Vagina (tissue), 2 donors: Measurements from ENCODE around the gene RAN.

ENCODE experiments used
- POLR2A ChIP-seq, 2 donors: fragments of 450-650 bp; IDR thresholded peaks; one replicate each; pipeline ENCODE4 v1.6.1; 2017; ENCODE audit warnings: antibody characterized with exemption in 2 of 2, mild to moderate bottlenecking in 2 of 2, moderate library complexity in 2 of 2
- POLR2AphosphoS5 ChIP-seq, 2 donors: sonication (generic); formaldehyde crosslinking; IDR thresholded peaks; one replicate each; pipeline ENCODE4 v1.9.0; 2017; ENCODE audit warnings: antibody characterized with exemption in 2 of 2, mild to moderate bottlenecking in 2 of 2, low read depth in 1 of 2; ENCODE audit not compliant: insufficient read depth in 1 of 2
- TF ChIP-seq, protein P1 (sequence below), 3 experiments: fragments of 450-650 bp in 2 of 3; fragments of 200-600 bp in 1 of 3; sonication (generic) in 1 of 3; IDR thresholded peaks; one replicate each; pipeline ENCODE4 v1.5.1; 2017 to 2019; ENCODE audit warnings: antibody characterized with exemption in 3 of 3, mild to moderate bottlenecking in 2 of 3, moderate library complexity in 2 of 3

DNA sequence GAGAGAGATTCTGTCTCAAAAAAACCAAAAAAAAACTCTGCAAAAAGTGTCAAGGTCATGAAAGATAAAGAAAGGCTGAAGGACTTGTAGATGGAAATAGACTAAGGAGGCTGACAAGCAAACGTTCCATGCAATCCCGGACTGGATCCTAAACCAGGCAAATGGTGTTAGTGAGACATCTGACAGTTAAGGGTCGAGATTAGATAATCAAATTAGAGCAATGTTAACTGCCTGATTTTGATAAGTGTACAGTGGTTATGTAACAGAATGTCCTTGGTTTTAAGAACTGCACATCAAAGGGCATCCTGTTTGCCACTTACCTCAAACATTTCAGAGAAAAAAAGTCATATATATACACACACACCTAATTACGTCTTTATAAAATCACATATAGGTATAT lies 3.5 kb upstream of the RAN start:
- TF ChIP-seq, protein P1, sequence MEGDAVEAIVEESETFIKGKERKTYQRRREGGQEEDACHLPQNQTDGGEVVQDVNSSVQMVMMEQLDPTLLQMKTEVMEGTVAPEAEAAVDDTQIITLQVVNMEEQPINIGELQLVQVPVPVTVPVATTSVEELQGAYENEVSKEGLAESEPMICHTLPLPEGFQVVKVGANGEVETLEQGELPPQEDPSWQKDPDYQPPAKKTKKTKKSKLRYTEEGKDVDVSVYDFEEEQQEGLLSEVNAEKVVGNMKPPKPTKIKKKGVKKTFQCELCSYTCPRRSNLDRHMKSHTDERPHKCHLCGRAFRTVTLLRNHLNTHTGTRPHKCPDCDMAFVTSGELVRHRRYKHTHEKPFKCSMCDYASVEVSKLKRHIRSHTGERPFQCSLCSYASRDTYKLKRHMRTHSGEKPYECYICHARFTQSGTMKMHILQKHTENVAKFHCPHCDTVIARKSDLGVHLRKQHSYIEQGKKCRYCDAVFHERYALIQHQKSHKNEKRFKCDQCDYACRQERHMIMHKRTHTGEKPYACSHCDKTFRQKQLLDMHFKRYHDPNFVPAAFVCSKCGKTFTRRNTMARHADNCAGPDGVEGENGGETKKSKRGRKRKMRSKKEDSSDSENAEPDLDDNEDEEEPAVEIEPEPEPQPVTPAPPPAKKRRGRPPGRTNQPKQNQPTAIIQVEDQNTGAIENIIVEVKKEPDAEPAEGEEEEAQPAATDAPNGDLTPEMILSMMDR (IDR thresholded peaks at IDR 0.05) = no peak
- TF ChIP-seq POLR2A (IDR thresholded peaks at IDR 0.05) = no peak
- TF ChIP-seq POLR2AphosphoS5 (IDR thresholded peaks at IDR 0.05; ENCODE audit: insufficient read depth in 1 of 2, low read depth in 1 of 2) = no peak
